Activated T-helper 17 cell treated with anti-CD3 and anti-CD28 coated beads, Interleukin-2, amount 50 U/mL, for 72 hours (primary cell): ENCODE results near the gene DEGS2. TPM values are rescaled to one million over a fixed set of nuclear protein-coding genes. Genes with fewer than 3 reads are reported as not detected.
A peak's percentile ranks its signal among the peaks of the same experiment; 100 is the strongest.

Experiments used
- ATAC-seq: fragments of 150-1000 bp; cut with Tn5 transposase; replicated peaks from 2 replicates; pipeline ENCODE4 v1.10.0; 2021; ENCODE audit warnings: mild to moderate bottlenecking, moderate library complexity
- H3K27ac Mint-ChIP-seq: one replicate; pipeline ENCODE4 v1.8.0; 2022; ENCODE audit warnings: mixed read lengths
- H3K27me3 Mint-ChIP-seq: one replicate; pipeline ENCODE4 v1.8.0; 2022; ENCODE audit warnings: mixed read lengths
- H3K36me3 Mint-ChIP-seq: one replicate; pipeline ENCODE4 v1.8.0; 2022; ENCODE audit warnings: low read depth, mild to moderate bottlenecking, mixed read lengths
- H3K4me1 Mint-ChIP-seq: one replicate; pipeline ENCODE4 v1.8.0; 2022; ENCODE audit warnings: mixed read lengths
- H3K4me3 Mint-ChIP-seq: one replicate; pipeline ENCODE4 v1.8.0; 2022; ENCODE audit warnings: mild to moderate bottlenecking, mixed read lengths
- H3K9me3 Mint-ChIP-seq: one replicate; pipeline ENCODE4 v1.8.0; 2022; ENCODE audit warnings: mixed read lengths
- total RNA-seq, 2 donors: library from RNA; stranded (reverse); gene quantifications; one replicate each; pipeline ENCODE4 v1.2.3, GENCODE V29; 2022

Gene DEGS2
- total RNA-seq, 2 donors from 2014 or later: 0.30 to 8.3 TPM

- peaks cover 91% of the 10 kb centered on the region for H3K36me3 Mint-ChIP-seq
- H3K4me3 Mint-ChIP-seq: no peak overlapping the region
- H3K27ac Mint-ChIP-seq: peak overlapping the region; percentile 74
- no peaks in the 10 kb centered on the region for H3K9me3 Mint-ChIP-seq
- no peak for ATAC-seq
- H3K27me3 Mint-ChIP-seq: no peaks in the 10 kb centered on the region
- peaks cover 13% of the 10 kb centered on the region for H3K4me1 Mint-ChIP-seq
Observed at GRCh38 chr14:100122481-100123223, 36.8 kb downstream of the DEGS2 start.

- Mint-ChIP-seq H3K9me3 (no peaks in the 10 kb centered on the region), H3K27ac (peak overlapping the region; percentile 30), H3K4me3 (no peak overlapping the region), H3K4me1 (peaks cover 9% of the 10 kb centered on the region), H3K36me3 (peaks cover 90% of the 10 kb centered on the region), H3K27me3 (no peaks in the 10 kb centered on the region)
- no peak for ATAC-seq
Observed at GRCh38 chr14:100121643-100122480, 37.6 kb downstream of the DEGS2 start.

DNA sequence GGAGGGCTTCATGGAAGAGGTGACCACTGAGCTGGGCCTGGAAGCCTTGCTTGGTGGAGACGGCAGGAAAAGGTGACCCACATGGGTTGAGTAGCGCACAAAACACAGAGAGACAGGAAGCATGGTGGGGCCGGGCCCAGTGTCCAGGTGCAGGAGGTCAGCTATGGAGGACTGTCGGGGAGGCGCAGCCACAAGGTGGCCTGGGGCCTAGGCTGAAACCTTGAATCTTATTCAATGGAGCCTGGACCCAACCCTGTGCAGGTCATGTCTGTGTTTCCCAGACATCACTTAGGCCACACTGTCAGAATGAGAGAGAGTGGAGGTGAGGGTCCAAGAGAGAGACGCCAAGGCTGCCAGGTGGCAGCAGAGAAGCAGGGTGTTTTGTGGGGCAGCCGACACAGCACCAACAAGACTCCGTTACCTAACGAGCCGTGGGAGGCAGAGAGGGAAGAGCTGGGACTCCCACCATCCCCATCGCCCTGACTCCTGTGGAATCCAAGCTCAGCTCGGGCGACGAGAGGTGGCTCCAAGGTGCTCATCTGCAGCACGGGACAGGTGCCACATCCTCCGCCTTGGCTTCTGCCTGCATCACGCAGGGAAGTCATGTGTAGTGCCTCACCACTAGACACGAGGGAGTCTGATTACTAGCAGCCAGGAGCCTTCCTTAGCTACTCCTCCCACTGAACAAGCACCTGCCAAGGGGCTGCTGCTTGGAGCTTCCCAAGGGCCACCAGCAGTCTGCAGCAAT lies 38.7 kb downstream of the DEGS2 start:
- peaks cover 90% of the 10 kb centered on the region for H3K36me3 Mint-ChIP-seq

DNA sequence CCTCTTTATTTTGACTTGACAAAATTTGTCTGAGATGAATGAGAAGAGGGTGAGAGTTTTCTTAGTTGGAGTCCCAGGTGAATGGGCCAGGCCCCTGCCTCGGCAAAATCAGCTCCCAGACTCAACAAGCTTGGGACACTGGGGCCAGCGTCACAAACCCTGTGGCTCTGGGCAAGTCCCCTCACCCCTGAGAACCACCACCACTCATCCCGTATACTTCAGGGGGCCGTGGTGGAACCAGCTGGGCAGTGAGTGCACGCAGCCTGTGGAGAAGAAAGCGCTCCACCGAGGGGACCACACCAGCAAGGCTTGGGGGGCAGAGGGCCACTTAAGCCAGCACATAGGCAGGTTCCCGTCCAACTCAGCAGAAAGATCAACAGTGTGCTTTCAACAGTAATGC lies 40.2 kb downstream of the DEGS2 start:
- ATAC-seq: no peak
- H3K4me1 Mint-ChIP-seq: peaks cover 9% of the 10 kb centered on the region
- H3K27ac Mint-ChIP-seq: peak overlapping the region; percentile 42
- H3K27me3 Mint-ChIP-seq: no peaks in the 10 kb centered on the region
- H3K36me3 Mint-ChIP-seq: peaks cover 88% of the 10 kb centered on the region
- no peaks in the 10 kb centered on the region for H3K9me3 Mint-ChIP-seq
- no peak overlapping the region for H3K4me3 Mint-ChIP-seq

More for the DNA sequence above, 38.7 kb downstream of the DEGS2 start:
- Mint-ChIP-seq H3K27ac (peak overlapping the region; percentile 86), H3K9me3 (no peaks in the 10 kb centered on the region), H3K4me1 (peaks cover 9% of the 10 kb centered on the region), H3K4me3 (no peak overlapping the region), H3K27me3 (no peaks in the 10 kb centered on the region)
- no peak for ATAC-seq

DNA sequence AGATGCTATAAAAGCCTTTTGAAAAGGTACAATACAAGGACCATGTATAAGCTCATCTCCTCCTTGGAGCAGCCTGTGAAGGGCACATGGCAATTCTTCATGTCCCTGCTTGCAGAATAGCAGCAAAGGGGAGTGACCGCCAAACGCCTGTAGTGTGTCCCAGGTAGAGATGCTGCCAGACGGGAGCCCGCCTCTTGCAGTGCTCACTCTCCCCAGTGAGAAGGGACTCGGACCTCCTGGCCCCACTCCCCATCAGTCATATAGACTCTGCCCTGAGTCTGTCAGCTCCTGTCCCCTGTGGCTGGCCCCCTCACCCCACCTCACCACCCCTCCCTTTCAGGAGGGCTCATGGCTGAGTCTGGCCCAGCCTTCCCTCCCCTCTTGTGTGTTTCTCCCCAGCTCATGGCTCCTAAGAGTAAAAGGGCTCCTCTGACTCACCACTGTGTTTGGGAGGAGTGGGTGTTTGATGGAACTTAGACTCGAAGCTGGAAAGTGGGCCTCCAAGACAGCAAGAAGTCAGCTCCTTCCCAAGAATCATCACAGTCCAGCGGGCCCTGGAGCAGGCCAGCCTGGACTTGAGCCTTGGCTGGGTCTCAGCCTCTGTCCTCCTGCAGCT lies 40.9 kb downstream of the DEGS2 start:
- peak; percentile 22 for ATAC-seq
- Mint-ChIP-seq H3K4me1 (peaks cover 10% of the 10 kb centered on the region), H3K4me3 (no peak overlapping the region), H3K9me3 (no peaks in the 10 kb centered on the region), H3K27me3 (no peaks in the 10 kb centered on the region), H3K36me3 (peaks cover 85% of the 10 kb centered on the region), H3K27ac (peak overlapping the region; percentile 42)

DNA sequence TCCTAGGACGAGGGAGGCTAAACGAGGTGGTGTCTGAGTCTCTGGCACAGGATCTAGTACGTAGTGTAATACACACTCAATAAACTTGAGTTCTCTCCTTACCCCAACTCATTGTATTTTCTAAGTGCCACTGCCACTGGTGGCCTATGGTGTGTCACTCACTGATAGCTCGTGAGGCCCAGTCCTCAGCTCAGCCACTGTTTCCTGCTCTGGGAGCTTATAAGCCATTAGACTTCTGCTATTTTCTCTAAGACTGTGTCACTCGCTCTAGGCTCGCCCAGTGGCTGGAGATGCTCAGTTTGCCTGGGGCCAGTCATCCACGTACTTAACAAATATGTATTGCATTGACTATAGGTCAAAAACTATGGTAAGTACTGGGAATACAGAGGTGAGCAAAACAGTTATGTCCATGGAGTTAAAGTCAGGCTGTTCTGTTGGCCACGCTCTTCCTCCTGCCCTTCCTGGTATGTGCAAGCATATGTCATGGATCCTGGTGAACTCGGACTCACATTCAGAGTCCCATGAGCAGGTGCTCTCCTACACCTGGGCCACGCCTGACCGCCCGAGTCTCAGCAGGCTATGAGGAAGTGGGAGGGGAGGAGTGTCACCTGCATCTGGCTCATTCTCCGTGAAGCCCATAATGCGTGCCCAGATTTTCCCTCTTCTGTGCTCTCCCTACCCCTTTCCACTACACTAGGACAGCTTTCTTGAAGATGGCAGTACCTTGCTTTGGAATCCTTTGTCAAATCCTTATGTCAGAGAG lies 41.6 kb downstream of the DEGS2 start:
- H3K4me1 Mint-ChIP-seq: peaks cover 16% of the 10 kb centered on the region
- no peak for ATAC-seq
- H3K9me3 Mint-ChIP-seq: no peaks in the 10 kb centered on the region
- H3K27ac Mint-ChIP-seq: peak overlapping the region; percentile 42
- H3K36me3 Mint-ChIP-seq: peaks cover 85% of the 10 kb centered on the region
- H3K27me3 Mint-ChIP-seq: no peaks in the 10 kb centered on the region
- no peak overlapping the region for H3K4me3 Mint-ChIP-seq

GRCh38 chr14:100117026-100117425 lies 42.4 kb downstream of the DEGS2 start:
- Mint-ChIP-seq H3K27ac (peak overlapping the region; percentile 71), H3K36me3 (peaks cover 86% of the 10 kb centered on the region), H3K27me3 (no peaks in the 10 kb centered on the region), H3K4me3 (no peak overlapping the region), H3K9me3 (no peaks in the 10 kb centered on the region), H3K4me1 (peaks cover 22% of the 10 kb centered on the region)
- ATAC-seq: no peak

DNA sequence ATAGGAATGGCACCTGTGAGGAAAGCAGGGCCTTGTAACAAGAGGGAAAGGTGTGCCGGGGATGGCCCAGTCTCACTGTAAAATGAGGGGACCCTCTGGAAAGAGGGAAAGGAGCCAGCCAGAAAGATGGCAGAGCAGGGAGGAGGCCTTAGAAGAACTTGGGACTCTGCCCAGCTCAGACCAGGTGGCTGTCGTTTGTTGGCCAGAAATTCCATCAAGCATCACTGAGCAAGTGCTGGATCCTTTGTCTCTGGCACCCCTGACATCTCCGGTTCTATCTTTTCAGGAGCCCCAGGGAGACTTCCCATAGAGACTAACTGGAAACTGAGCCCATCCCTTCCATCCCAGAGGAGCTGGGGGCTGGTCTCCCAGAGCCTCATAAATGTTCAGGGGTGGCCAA lies 43.3 kb downstream of the DEGS2 start:
- Mint-ChIP-seq H3K4me1 (peaks cover 22% of the 10 kb centered on the region), H3K36me3 (peaks cover 90% of the 10 kb centered on the region), H3K27me3 (no peaks in the 10 kb centered on the region), H3K9me3 (no peaks in the 10 kb centered on the region), H3K27ac (peak overlapping the region; percentile 71), H3K4me3 (no peak overlapping the region)
- ATAC-seq: no peak

- Mint-ChIP-seq H3K27me3 (no peaks in the 10 kb centered on the region), H3K4me3 (no peak overlapping the region), H3K36me3 (peaks cover 89% of the 10 kb centered on the region), H3K4me1 (peaks cover 22% of the 10 kb centered on the region), H3K9me3 (no peaks in the 10 kb centered on the region), H3K27ac (peak overlapping the region; percentile 69)
- ATAC-seq: no peak
Observed at GRCh38 chr14:100115726-100116125, 43.7 kb downstream of the DEGS2 start.

- no peak for ATAC-seq
- Mint-ChIP-seq H3K4me3 (no peak overlapping the region), H3K36me3 (peaks cover 88% of the 10 kb centered on the region), H3K4me1 (peaks cover 19% of the 10 kb centered on the region), H3K27me3 (no peaks in the 10 kb centered on the region), H3K27ac (peak overlapping the region; percentile 69), H3K9me3 (no peaks in the 10 kb centered on the region)
Observed at GRCh38 chr14:100115236-100115635, 44.2 kb downstream of the DEGS2 start.

DNA sequence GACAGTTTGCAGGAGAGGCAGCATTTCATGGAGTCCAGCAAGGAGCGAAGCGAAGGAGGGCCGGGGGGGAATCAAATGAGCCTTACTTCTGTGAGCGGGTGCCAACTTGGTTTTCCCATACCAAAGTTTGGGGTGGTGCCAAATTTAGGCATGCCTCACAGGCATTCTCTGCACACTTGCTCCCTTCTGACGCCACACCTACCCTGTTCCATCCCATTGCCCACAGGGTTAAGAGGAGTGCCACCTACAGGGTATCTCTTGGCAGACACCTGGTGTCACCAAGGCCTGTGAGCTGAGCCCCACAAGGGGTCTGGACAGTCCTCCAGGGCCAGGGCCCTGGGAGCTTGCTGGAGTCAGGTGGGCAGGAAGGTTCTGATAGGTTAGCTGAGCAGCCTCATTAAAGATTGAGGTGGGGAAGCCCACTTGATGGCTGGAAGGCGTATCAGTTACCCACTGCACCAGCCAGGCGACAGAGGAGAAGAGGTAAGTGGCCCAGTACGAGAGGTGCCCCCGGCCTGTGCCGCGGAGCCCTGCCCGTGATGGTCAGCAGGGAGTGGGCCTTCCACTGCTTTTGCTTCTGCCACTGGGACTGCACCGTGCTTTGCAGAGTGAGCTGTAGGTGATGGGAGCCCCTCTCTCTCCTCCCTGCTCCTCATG lies 45.2 kb downstream of the DEGS2 start:
- Mint-ChIP-seq H3K9me3 (no peaks in the 10 kb centered on the region), H3K36me3 (peaks cover 88% of the 10 kb centered on the region), H3K27ac (peak overlapping the region; percentile 87), H3K27me3 (no peaks in the 10 kb centered on the region), H3K4me3 (no peak overlapping the region), H3K4me1 (peaks cover 21% of the 10 kb centered on the region)
- ATAC-seq: no peak

GRCh38 chr14:100111931-100112704 lies 47.3 kb downstream of the DEGS2 start:
- H3K4me3 Mint-ChIP-seq: no peak overlapping the region
- H3K27me3 Mint-ChIP-seq: no peaks in the 10 kb centered on the region
- peak overlapping the region; percentile 87 for H3K27ac Mint-ChIP-seq
- no peaks in the 10 kb centered on the region for H3K9me3 Mint-ChIP-seq
- ATAC-seq: no peak
- H3K36me3 Mint-ChIP-seq: peaks cover 89% of the 10 kb centered on the region
- H3K4me1 Mint-ChIP-seq: peaks cover 38% of the 10 kb centered on the region

DNA sequence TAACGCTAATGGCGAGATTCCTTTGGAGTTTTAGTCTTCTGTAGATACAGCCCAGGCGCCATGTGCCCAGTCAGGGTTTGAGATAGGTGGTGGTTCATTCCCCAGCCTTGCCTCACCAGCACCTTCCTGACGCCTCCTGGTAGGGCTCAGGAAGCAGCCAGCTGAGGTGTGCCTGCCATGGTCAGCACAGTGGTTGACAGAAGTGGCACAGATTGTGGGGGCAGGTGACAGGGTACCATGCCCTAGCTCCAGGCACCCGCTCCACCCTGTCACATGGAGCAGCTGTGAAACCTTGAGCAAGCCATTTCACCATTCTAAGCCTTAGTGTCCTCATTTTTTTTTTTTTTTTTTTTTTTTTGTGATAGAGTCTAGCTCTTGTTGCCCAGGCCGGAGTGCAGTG lies 48.6 kb downstream of the DEGS2 start:
- no peaks in the 10 kb centered on the region for H3K9me3 Mint-ChIP-seq
- H3K4me3 Mint-ChIP-seq: no peak overlapping the region
- H3K4me1 Mint-ChIP-seq: peaks cover 50% of the 10 kb centered on the region
- no peak for ATAC-seq
- H3K27me3 Mint-ChIP-seq: no peaks in the 10 kb centered on the region
- peak overlapping the region; percentile 46 for H3K27ac Mint-ChIP-seq
- peaks cover 90% of the 10 kb centered on the region for H3K36me3 Mint-ChIP-seq
